Measurements from ENCODE around the gene AP2A2.
"Not testable (repeated sequence)": the region's sequence is repeated elsewhere in the genome, so short reads cannot be mapped to it uniquely, and the experiment has no call there.

The AP2A2 gene

DNA sequence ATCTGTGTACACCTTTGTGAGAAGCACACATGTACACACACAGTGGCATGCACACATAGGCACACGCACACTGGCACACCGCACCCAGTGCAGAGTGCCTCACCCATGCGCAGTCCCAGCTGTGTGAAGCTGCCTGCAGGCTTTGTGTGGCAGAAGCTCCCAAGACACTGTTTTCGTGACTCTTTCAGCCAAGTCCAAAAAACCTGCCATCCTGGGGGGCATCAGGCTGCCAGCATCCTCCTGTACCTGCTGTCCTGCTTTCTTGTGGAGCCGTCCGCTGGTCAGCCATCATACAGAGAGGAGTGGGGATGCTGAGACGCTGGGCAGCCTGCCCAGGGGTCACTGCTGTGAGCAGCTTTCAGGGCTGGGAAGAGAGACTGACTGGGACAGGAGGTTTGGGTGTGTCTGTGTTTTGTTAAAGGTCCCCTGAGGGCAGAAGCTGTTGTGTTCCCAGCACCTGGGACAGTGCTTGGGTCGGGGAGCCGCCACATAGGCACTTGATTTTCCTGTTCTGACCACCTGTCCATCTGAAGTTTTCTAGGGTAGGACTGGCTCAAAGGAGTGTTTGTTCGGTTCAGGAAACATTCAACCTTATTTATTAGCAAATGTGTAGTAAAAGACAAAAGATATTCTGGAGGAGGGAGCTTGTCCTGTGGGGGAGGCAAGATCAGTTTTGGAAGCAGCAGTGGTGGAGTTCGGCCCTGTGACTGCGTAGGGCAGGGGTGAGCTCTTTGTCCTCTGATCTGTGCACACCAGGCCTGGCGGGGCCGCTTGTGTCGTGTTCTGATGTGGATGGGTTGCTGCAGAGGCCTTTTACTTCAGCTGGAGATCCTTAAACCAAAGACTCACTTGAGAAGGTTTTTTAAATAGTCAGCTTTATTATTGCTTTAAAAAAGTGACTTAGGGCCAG, 29.7 kb downstream of the AP2A2 start:
- no peak for DNase-seq

DNA sequence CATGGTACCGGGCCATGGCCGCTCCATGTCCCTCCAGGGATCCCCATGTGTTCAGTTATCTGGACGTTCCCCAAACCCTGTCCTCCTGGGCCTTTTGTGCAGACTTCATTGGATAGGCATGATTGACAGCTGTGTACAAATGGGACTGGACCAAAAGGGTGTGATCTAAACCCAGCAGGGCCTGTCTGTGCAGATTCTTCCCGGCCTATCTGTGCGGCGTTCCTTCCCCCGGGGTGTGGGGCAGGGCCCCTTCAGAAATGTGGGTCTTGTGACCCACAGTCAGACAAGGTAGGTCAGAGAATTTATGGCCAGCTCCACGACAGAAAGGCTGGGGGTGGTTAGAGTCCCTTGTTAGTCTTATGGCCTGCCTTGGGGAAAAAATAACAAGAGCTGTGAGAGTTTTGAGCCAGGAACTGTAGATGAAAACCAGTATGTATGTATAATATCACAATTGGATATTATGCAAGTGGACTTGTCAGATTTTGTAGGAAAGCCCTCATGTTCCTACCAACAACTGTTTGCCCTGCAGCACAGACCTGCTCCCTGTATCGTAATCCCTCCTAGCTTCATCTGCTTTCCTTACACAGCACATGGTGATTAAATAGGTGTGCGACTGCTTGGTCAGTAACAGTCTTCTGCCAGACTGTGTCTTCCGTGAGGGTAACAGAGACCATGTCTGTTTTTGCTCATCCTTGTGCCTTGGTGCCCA, 31.7 kb downstream of the AP2A2 start:
- no peak for DNase-seq

GRCh38 chr11:958101-958500, 32.4 kb downstream of the AP2A2 start:
- DNase-seq: no peak

DNA sequence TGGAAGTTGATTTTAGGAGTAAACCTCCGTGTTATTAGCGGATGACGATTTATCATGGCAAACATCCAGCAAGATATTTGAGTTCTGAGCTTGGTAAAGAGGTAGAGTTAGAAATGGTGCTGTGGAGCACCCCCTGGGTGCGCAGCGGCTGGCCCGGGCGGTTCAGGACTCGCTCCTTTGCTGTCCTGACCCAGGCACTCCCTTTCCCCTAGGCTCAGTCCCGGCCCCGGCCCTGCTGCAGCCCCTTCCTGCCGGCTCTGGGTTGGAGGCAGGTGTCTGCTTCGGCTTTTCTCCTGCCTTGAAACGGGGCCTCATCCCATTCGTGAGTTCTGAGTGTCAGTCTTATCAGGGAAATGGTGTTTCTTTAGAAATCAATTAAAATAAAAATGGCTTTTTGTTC, 33.4 kb downstream of the AP2A2 start:
- DNase-seq: no peak

DNA sequence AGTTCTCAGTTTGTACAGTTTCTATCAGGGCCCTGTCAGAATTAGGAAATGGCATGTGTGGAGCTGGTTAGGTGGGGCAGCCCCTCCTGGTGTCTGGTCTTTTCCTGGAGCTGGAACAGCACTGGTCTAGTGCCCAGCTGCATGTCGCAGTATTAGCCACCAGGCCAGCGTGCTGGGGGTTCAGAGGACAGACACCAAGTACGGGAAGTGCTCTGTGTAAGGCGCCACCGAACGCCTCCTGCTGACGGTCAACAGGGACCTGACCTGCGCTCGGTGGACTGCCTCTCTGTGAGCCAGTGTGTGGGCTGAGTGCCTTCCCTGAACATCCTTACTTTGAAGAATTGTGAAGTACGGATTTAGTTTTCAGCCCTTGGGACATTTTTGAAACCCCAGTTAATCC, 33.9 kb downstream of the AP2A2 start:
- DNase-seq: no peak

- not testable (repeated sequence) for DNase-seq
These were observed 35.7 kb downstream of the AP2A2 start for GRCh38 chr11:961310-961920.

DNA sequence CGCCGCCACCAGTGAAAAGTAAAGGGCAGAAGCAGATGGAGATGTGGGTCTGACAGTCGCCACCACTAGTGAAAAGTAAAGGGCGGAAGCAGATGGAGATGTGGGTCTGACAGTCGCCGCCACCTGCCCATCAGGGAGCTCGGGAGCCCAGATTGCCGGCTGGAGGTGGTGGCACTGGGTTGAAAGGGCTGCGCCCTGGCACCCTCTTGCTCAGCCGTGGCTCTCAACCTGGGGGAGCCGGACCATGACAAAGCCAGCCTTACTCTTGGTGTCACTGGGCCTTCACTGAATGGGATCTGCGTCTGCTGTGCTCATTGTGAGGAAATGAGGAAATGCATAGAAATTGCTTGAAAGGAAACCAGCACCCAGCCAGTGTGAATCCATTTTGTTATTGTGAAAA, 36.3 kb downstream of the AP2A2 start:
- DNase-seq: no peak

DNA sequence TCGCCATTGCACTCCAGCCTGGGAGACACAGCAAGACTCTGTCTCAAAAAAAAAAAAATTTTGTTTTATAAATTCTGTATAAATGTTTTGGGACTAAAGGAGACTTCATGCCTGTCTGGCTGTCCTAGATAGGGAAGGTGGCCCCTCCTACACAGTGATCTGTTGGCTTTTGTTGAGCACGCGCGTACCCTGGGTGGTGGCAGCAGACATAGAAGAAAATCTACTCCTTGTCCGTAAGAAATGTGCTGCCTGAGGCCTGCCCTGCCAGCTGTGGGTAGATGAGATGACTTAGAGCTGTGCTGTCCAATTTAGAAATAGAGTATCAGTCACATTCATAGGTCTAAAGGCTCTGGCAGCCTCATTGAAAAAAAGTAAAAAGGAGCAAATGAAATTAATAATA, 37.0 kb downstream of the AP2A2 start:
- no peak for DNase-seq

DNA sequence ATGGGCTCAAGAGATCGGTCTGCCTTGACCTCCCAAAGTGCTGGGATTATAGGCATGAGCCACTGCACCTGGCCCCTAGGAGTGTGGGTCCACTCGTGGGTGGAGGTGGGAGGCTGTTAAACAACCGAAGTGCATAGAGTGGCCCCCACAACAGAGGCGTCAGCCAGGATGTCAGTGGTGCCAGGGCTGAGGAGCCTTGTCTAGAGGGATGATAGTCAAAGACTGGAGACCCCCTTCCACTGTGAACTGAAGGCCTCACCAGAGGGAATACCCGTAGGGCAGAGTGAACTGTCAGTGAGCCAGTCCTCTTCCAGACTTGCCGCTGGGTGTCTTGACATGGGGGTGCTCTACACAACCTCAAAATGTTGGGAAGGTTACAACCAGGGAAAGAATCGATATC, 38.2 kb downstream of the AP2A2 start:
- no peak for DNase-seq

GRCh38 chr11:965206-965775, 39.6 kb downstream of the AP2A2 start:
- DNase-seq: no peak

- DNase-seq: no peak
These were observed 42.5 kb downstream of the AP2A2 start for GRCh38 chr11:967995-968751.

GRCh38 chr11:968822-969221, 43.2 kb downstream of the AP2A2 start:
- no peak for DNase-seq

- no peak for DNase-seq
These were observed 44.1 kb downstream of the AP2A2 start for GRCh38 chr11:969651-970205.

GRCh38 chr11:970319-970871, 44.7 kb downstream of the AP2A2 start:
- no peak for DNase-seq

DNA sequence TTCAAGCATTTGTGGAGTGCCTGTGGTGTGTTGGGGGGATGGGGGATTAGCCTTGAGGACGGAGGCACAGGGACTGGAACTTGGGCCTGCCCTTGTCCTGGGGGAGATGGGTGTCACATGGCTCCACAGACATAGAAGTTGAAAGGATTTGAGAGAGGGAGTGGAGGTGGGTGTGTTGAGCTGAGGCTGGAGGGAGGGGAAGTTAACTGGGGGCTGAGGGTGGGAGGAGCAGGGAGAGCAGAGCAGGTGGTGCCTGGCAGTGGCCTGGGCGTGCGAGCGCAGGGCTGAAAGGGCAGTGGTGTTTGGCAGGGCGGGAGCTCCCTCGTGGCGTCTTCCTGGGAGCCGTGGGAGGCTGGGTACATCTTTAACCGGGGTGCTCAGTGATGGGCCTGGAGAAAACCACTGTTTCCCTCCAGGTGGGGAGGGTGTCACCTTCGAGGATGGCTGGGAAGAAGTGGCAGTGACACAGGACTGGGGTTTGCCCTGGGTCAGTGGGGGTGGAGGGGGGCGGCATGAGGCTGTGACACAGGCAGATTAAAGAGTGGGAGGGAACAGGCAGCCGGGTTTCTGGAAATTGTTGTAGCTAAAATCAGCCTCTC, 45.5 kb downstream of the AP2A2 start:
- DNase-seq: no peak

- no peak for DNase-seq
These were observed 46.2 kb downstream of the AP2A2 start for GRCh38 chr11:971731-972365.

DNA sequence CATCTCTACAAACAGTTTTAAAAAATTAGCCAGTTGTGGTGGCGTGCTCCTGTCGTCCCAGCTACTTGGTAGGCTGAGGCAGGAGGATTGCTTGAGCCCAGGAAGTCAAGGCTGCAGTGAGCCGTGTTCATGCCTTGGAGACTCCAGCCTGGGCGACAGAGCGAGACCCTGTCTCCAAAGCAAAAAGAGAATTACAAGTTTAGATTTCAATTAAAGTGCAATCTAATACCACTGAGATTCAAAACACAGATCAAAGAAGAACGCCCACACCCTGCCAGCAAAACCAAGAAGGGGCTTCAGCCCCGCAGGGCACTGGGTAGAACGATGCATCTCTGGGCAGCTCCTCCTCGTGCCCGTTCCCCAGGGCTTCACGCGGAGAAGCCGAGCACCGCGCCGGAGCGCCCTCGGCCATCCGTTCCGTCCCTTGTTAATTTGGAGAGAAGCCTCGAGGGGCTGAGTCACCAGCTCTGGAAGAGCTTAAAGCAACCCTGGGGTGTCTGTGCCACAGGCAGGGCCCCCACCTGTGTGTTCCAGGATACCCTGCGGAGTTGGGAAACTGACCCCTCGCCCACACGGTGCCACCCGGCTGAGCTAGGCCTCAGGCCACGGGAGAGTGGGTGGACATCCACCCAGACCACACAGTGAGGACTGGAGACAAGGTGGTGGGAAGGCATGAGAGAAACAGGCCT, 47.0 kb downstream of the AP2A2 start:
- DNase-seq: no peak

GRCh38 chr11:973237-973636, 47.6 kb downstream of the AP2A2 start:
- no peak for DNase-seq

DNA sequence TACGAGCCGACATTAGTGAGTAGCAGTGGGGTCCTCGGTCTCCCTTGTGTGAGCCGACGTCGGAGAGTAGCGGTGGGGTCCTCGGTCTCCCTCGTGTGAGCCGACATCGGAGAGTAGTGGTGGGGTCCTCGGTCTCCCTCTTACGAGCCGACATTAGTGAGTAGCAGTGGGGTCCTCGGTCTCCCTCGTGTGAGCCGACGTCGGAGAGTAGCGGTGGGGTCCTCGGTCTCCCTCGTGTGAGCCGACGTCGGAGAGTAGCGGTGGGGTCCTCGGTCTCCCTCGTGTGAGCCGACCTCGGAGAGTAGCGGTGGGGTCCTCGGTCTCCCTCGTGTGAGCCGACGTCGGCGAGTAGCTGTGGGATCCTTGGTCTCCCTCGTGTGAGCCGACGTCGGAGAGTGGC, 49.7 kb downstream of the AP2A2 start:
- DNase-seq: not testable (repeated sequence)

- DNase-seq: no peak
These were observed 50.2 kb downstream of the AP2A2 start for GRCh38 chr11:975827-976226.

All from midbrain (tissue), 1 donor.